Activated CD4-positive, alpha-beta T cell treated with anti-CD3 and anti-CD28 coated beads for 36 hours (primary cell): ENCODE measurements around the gene ABCA2. TPM values are rescaled to one million over a fixed set of nuclear protein-coding genes. Genes with fewer than 3 reads are reported as not detected.

Experiments
- ATAC-seq: fragments of 200-7000 bp; cut with Tn5 transposase; one replicate; pipeline ENCODE4 v1.10.0; 2021; ENCODE audit warnings: mild to moderate bottlenecking, moderate library complexity
- CTCF ChIA-PET: fragments of 350-600 bp; sonication (Branson Sonifier 250); formaldehyde crosslinking; loops from one replicate; lab custom pipeline; 2021; ENCODE audit warnings: antibody characterized with exemption; lab: Charles Lee
- POLR2A ChIA-PET: fragments of 350-600 bp; sonication (Branson Sonifier 250); formaldehyde crosslinking; loops from one replicate; lab custom pipeline; 2021; ENCODE audit warnings: antibody characterized with exemption, inconsistent platforms; lab: Charles Lee
- DNase-seq: peaks from one replicate; pipeline ENCODE4 v3.0.0-alpha.2; 2020
- H3K27ac Mint-ChIP-seq: one replicate; pipeline ENCODE4 v1.8.0; 2021; ENCODE audit warnings: mixed read lengths
- H3K27me3 Mint-ChIP-seq: one replicate; pipeline ENCODE4 v1.8.0; 2021; ENCODE audit warnings: mixed read lengths
- H3K36me3 Mint-ChIP-seq: one replicate; pipeline ENCODE4 v1.8.0; 2021; ENCODE audit warnings: low read depth, mixed read lengths
- H3K4me1 Mint-ChIP-seq: one replicate; pipeline ENCODE4 v1.8.0; 2021; ENCODE audit warnings: mixed read lengths
- H3K4me3 Mint-ChIP-seq: one replicate; pipeline ENCODE4 v1.8.0; 2021; ENCODE audit warnings: mild to moderate bottlenecking, moderate library complexity, mixed read lengths
- H3K9me3 Mint-ChIP-seq: one replicate; pipeline ENCODE4 v1.8.0; 2021; ENCODE audit warnings: low read depth, mixed read lengths
- intact Hi-C, 2 experiments: fragments of 100-400 bp; cut with DNase I in 1 of 2; cut with micrococcal nuclease in 1 of 2; formaldehyde crosslinking; loops; one replicate each; pipeline versions ENCODE4 v1.14.2 to v1.15.1; 2022 to 2024; cut with DNase I, micrococcal nuclease
- total RNA-seq, 2 experiments: library from RNA; stranded (reverse); gene quantifications; one replicate each; pipeline ENCODE4 v1.2.3, GENCODE V29; 2021

Gene ABCA2
- total RNA-seq, 2 experiments from 2014 or later = 20.4 to 23.7 TPM

DNA sequence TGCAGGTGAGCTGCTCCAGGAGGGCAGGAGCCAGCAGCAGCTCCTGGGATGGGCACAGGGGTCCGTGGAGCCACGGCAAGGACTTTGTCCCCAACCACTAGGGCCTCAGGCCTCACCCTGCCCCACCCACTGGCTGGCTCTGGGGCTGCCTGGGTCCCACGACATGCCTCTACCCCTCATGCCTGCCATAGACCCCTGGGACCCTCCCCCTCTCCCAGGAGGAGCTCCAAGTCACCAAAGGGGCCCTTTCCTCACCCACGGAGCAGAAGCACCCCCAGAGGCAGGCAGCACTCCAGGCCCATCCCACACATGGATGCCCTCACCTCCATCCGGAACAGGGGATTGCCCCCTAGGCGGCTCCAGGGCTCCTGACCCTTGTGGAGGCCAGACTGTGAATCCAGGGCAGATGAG, 6.5 kb downstream of the ABCA2 start:
- ATAC-seq (no peak), DNase-seq (no peak)
- intact Hi-C loops = loop anchor here in 1 of 2 experiments (5.0 kb wide), 1 partner anchor 229 kb away; the partner anchor contains the start of gene TMEM141
- no peaks in the 10 kb centered on the region for H3K27me3 Mint-ChIP-seq
- no peaks in the 10 kb centered on the region for H3K9me3 Mint-ChIP-seq
- peaks cover 1% of the 10 kb centered on the region for H3K4me1 Mint-ChIP-seq
- ChIA-PET CTCF (interaction anchor here (1.0 kb wide), 1 partner anchor 8 kb away, joined by 3 read pairs; no protein-coding TSS in a partner anchor), POLR2A (no interaction called here)
- H3K4me3 Mint-ChIP-seq = no peak overlapping the region
- no peak overlapping the region for H3K27ac Mint-ChIP-seq
- no peaks in the 10 kb centered on the region for H3K36me3 Mint-ChIP-seq

DNA sequence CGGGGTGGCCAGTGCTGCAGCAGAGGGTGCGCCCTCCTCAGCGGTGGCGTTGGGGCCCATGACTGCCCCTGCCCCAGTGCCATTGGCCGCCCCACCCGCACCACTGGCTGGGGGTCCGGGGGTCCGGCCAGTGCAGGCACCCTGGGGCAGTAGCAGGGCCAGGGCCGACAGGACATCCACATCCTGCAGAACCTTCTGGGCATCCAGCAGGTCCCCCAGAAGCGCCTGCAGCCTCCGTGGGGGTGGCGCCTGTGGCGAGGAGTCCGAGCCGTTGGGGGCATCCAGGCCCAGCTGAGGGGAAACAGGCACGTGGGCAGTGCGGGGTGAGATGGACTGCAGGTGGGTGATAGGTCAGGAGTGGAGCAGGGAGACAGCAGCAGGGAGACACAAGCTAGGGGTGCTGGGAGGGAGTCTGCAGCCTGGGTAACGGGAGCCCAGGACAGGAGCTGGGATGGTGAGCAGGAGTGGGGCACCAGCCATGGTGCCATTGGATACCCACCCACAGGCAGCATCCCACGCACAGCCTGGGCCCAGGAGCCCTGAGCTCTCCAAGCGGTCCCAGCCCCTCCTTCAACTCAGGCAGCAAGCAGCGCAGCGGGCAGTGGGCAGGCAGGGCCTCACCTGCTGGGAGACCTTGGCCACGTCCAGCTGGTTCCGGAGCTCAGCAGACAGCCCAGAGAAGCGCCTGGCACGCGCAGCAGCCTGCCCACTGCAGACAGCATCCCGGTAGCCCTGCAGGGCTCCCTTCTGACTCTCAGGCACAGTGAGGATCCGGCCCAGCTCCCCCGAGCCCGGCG, 7.1 kb downstream of the ABCA2 start:
- Mint-ChIP-seq H3K27me3 (no peaks in the 10 kb centered on the region), H3K4me3 (no peak overlapping the region), H3K36me3 (no peaks in the 10 kb centered on the region), H3K27ac (no peak overlapping the region), H3K9me3 (no peaks in the 10 kb centered on the region), H3K4me1 (no peaks in the 10 kb centered on the region)
- POLR2A ChIA-PET = interaction anchor here (0.5 kb wide), 1 partner anchor 262 kb away, joined by 5 read pairs; no protein-coding TSS in a partner anchor
- no peak for ATAC-seq
- DNase-seq = no peak
- CTCF ChIA-PET = interaction anchor here (1.0 kb wide), 1 partner anchor 9 kb away, joined by 3 read pairs; no protein-coding TSS in a partner anchor
- intact Hi-C loops = loop anchor here in 1 of 2 experiments (5.0 kb wide), 1 partner anchor 229 kb away; the partner anchor contains the start of gene TMEM141

DNA sequence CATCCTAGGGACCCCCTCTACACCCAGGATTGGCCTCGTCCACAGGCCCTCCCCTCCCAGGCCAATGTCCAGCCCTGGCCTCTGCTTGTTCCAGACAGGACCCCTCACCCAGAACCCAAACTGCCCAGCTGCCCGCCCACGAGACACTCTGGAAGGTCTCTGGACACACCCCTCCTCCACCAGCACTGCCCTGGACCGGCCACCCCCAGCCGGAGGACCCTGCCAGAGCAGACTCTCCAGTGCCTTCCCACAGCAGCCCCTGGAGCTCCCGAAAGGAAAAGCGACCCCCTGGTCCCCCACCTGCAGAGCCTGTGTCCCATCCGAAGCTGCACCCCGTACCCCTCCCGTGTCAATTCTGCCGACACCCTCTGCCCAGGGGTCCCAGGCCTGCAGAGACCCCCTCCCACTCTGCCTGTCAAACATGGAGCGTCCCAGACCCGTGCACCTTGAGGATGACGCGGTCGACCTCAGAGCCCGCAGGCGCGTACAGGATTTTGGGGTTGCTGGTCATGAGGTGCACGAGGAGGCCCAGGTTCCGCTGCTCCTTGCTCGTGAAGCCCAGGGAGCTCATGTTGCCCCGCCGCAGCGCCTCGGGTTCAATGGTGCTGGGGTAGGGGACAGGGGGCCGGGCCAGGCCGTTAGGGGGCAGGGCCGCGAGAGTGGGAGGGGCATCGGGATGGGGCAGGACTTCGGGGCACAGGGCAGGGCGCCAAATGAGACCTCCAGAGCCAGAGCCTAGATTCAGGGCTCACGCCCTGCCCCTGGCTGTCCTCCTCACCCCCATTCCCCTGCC, 8.0 kb downstream of the ABCA2 start:
- ChIA-PET POLR2A (interaction anchor here (0.5 kb wide), 1 partner anchor 263 kb away, joined by 5 read pairs; no protein-coding TSS in a partner anchor), CTCF (interaction anchor here (0.8 kb wide), 2 partner anchors 27 to 178 kb away, joined by 4 read pairs; partner anchors contain the start of gene AJM1)
- Mint-ChIP-seq H3K4me3 (no peak overlapping the region), H3K36me3 (no peaks in the 10 kb centered on the region), H3K9me3 (no peaks in the 10 kb centered on the region), H3K27me3 (no peaks in the 10 kb centered on the region), H3K27ac (no peak overlapping the region), H3K4me1 (no peaks in the 10 kb centered on the region)
- DNase-seq (no peak), ATAC-seq (no peak)
- intact Hi-C loops = loop anchor here in 1 of 2 experiments (5.0 kb wide), 1 partner anchor 228 kb away; the partner anchor contains the start of gene TMEM141

GRCh38 chr9:137018761-137019559, 9.1 kb downstream of the ABCA2 start:
- ATAC-seq (no peak), DNase-seq (no peak)
- Mint-ChIP-seq H3K27ac (no peak overlapping the region), H3K36me3 (no peaks in the 10 kb centered on the region), H3K27me3 (no peaks in the 10 kb centered on the region), H3K4me1 (no peaks in the 10 kb centered on the region), H3K9me3 (no peaks in the 10 kb centered on the region), H3K4me3 (no peak overlapping the region)
- POLR2A ChIA-PET = no interaction called here
- CTCF ChIA-PET = interaction anchor here (0.6 to 1.2 kb wide), 4 partner anchors 10 to 476 kb away, joined by 3 to 4 read pairs (median 4); partner anchors contain the start of gene AJM1
- intact Hi-C loops = no loop called here

DNA sequence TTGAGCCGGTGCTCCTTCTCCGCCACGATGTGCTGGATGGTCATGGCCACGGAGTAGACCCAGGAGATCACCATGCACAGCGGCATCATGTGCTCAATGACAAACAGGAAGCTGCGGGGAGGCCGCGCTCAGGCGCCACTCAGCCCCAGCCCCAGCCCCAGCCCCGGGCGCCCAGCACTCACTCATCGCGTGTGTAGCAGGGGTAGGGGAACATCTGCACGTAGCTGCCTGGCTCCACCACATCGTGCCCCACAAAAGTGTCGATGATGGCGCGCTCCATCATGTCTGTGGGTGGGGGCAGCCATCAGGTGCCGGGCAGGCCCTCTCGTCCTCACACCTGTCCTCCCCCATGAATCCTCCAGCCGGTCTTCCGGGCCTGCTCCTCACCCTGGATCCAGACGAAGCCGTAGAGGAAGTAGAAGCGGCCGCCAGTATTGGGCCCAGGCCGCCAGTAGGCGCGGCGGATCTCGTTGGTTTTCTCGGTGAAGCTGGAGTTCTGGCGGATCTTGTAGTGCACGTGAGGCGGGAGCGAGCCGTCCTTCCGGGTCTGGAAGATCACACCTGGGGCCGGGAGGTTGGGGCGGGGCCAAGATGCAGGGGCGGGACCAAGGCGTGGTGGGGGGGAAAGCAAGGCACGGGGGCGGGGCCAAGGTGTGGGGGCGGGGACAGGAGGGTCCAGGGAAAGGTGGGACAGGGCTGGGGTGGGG, 10.1 kb downstream of the ABCA2 start:
- H3K27me3 Mint-ChIP-seq = no peaks in the 10 kb centered on the region
- H3K4me3 Mint-ChIP-seq = no peak overlapping the region
- H3K9me3 Mint-ChIP-seq = no peaks in the 10 kb centered on the region
- no peaks in the 10 kb centered on the region for H3K4me1 Mint-ChIP-seq
- ATAC-seq (no peak), DNase-seq (no peak)
- no peak overlapping the region for H3K27ac Mint-ChIP-seq
- ChIA-PET POLR2A (no interaction called here), CTCF (no interaction called here)
- intact Hi-C loops = no loop called here
- H3K36me3 Mint-ChIP-seq = no peaks in the 10 kb centered on the region

- H3K27ac Mint-ChIP-seq = no peak overlapping the region
- ChIA-PET CTCF (no interaction called here), POLR2A (no interaction called here)
- H3K9me3 Mint-ChIP-seq = no peaks in the 10 kb centered on the region
- H3K4me1 Mint-ChIP-seq = no peaks in the 10 kb centered on the region
- H3K27me3 Mint-ChIP-seq = no peaks in the 10 kb centered on the region
- DNase-seq = no peak
- H3K4me3 Mint-ChIP-seq = no peak overlapping the region
- no peak for ATAC-seq
- intact Hi-C loops = no loop called here
- no peaks in the 10 kb centered on the region for H3K36me3 Mint-ChIP-seq
These were observed 11.0 kb downstream of the ABCA2 start for GRCh38 chr9:137017071-137017470.

DNA sequence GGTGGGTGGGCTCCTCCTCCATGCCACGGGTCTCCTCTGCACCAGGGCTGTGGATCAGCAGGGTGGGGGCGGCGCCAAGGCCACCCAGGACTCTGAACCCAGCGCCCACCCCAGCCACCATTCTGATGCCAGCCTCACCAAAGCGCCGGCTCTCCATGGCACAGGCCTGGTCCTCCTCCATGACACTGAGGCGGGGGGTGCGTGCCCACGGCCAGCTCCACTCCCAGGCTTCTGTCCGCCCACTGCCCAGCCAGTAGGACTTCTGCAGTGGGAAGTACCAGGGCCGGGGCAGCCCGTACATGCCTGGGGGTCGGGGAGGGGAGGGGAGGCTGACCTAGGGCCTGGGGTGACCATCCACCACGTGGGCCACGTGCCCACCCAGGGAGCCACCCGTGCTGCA, 11.6 kb downstream of the ABCA2 start:
- Mint-ChIP-seq H3K4me3 (no peak overlapping the region), H3K4me1 (no peaks in the 10 kb centered on the region), H3K9me3 (no peaks in the 10 kb centered on the region), H3K36me3 (no peaks in the 10 kb centered on the region), H3K27ac (no peak overlapping the region), H3K27me3 (no peaks in the 10 kb centered on the region)
- ChIA-PET CTCF (no interaction called here), POLR2A (no interaction called here)
- intact Hi-C loops = no loop called here
- DNase-seq (no peak), ATAC-seq (no peak)

- ATAC-seq (no peak), DNase-seq (no peak)
- Mint-ChIP-seq H3K4me3 (no peak overlapping the region), H3K36me3 (no peaks in the 10 kb centered on the region), H3K9me3 (no peaks in the 10 kb centered on the region), H3K27ac (no peak overlapping the region), H3K4me1 (no peaks in the 10 kb centered on the region), H3K27me3 (no peaks in the 10 kb centered on the region)
- intact Hi-C loops = no loop called here
- CTCF ChIA-PET = no interaction called here
- POLR2A ChIA-PET = no interaction called here
These were observed 12.1 kb downstream of the ABCA2 start for GRCh38 chr9:137015976-137016375.

DNA sequence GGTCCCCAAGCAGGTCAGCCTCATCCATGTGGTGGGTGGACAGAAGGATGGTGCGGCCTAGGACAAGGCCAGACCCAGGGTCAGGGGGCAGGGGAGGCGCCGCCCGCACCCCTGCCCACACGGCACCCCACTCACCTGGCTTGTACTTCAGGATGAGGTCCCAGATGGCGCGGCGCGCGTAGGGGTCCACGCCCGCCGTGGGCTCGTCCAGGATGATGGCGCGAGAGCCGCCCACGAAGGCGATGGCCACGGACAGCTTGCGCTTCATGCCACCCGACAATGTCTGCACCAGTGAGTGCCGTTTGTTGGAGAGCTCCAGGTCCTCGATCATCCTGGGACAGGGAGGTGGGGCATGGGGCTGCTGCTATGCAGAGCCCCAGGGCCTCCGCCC, 12.5 kb downstream of the ABCA2 start:
- POLR2A ChIA-PET = no interaction called here
- CTCF ChIA-PET = no interaction called here
- H3K4me1 Mint-ChIP-seq = no peaks in the 10 kb centered on the region

GRCh38 chr9:137014776-137015539, 13.1 kb downstream of the ABCA2 start:
- DNase-seq (no peak), ATAC-seq (no peak)
- ChIA-PET POLR2A (no interaction called here), CTCF (no interaction called here)
- Mint-ChIP-seq H3K9me3 (no peaks in the 10 kb centered on the region), H3K27me3 (no peaks in the 10 kb centered on the region), H3K36me3 (no peaks in the 10 kb centered on the region), H3K4me1 (no peaks in the 10 kb centered on the region), H3K27ac (no peak overlapping the region), H3K4me3 (no peak overlapping the region)
- intact Hi-C loops = no loop called here

More for the DNA sequence above, 12.5 kb downstream of the ABCA2 start:
- intact Hi-C loops = no loop called here
- Mint-ChIP-seq H3K36me3 (no peaks in the 10 kb centered on the region), H3K9me3 (no peaks in the 10 kb centered on the region), H3K27me3 (no peaks in the 10 kb centered on the region), H3K27ac (no peak overlapping the region), H3K4me3 (no peak overlapping the region)
- no peak for DNase-seq
- ATAC-seq = no peak
